ENCODE results near the gene TMEM134. TPM values are rescaled to one million over a fixed set of nuclear protein-coding genes. Genes with fewer than 3 reads are reported as not detected.

The TMEM134 gene
- total and polyA plus RNA-seq, 2 of the 4 experiments (the other 2 are of a cell fraction) = 12.5 to 55.0 TPM

DNA sequence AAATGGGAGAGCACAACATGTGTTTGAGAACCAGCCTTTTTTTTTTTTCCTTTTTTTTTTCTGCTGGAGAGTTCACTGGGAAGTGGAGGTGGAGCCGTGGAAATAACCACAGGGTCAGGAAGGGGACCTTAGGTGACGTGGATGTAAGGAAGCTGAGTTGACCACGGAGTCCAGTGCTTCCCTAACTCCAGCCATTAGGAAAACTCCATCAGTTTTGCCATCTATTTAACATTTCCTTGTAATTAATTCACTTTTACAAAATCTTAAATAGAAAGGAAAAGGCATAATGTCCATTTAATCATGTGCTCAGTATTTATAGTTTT lies 40.9 kb upstream of the TMEM134 start:
- Histone ChIP-seq H2BK15ac (ENCODE audit: low read depth, low read length) (no peak overlapping the region), H3K27ac (ENCODE audit: insufficient read depth, low read length) (no peak overlapping the region), H3K4ac (ENCODE audit: low read depth, low read length) (no peak overlapping the region), H3K14ac (replicated peaks; ENCODE audit: low read depth, low read length) (no peak overlapping the region), H3K4me2 (ENCODE audit: low read depth, low read length) (no peak overlapping the region), H2AK9ac (replicated peaks; ENCODE audit: low read depth, low read length, poor library complexity) (no peak overlapping the region), H2BK20ac (ENCODE audit: low read depth, low read length) (no peak overlapping the region), H3K4me1 (ENCODE audit: control insufficient read depth, insufficient read depth, low read length) (peaks cover 11% of the 10 kb centered on the region), H4K91ac (ENCODE audit: insufficient read depth, low read depth, low read length) (no peak overlapping the region), H2BK5ac (ENCODE audit: low read depth, low read length, poor library complexity, severe bottlenecking) (no peak overlapping the region), H3K4me3 (ENCODE audit: insufficient read depth, low read depth, low read length) (no peak overlapping the region), H4K5ac (ENCODE audit: low read depth, low read length) (no peak overlapping the region), H3K9ac (ENCODE audit: low read depth, low read length) (no peak overlapping the region), H2AFZ (replicated peaks; ENCODE audit: low read length, poor library complexity) (no peak overlapping the region), H4K8ac (ENCODE audit: low read depth in 2 of 2, low read length in 2 of 2) (no peak overlapping the region), H3K9me1 (ENCODE audit: insufficient read depth, low read length) (no peaks in the 10 kb centered on the region; the same call in 1 of the 2 replicates), H2AK5ac (ENCODE audit: low read depth, low read length) (no peak overlapping the region), H3K9me3 (ENCODE audit: control insufficient read depth, insufficient read depth, low read length) (no peaks in the 10 kb centered on the region), H3K79me1 (ENCODE audit: low read depth in 1 of 2, low read length in 2 of 2) (peaks cover 0 to 15% of the 10 kb centered on the region in 2 experiments; a peak in 1 of 4 replicates), H3K23ac (ENCODE audit: low read depth, low read length) (no peak overlapping the region), H3K56ac (ENCODE audit: extremely low read depth, insufficient read depth, low read length) (no peak overlapping the region), H3K36me3 (ENCODE audit: control insufficient read depth, insufficient read depth, low read length) (no peaks in the 10 kb centered on the region), H2BK120ac (ENCODE audit: low read depth, low read length) (no peak overlapping the region), H3K18ac (ENCODE audit: low read depth, low read length) (no peak overlapping the region), H4K20me1 (ENCODE audit: insufficient read depth, low read length) (no peaks in the 10 kb centered on the region), H3K27me3 (ENCODE audit: control insufficient read depth, insufficient read depth, low read length) (peaks cover 8% of the 10 kb centered on the region)
- peak; percentile 24 for DNase-seq
- in situ Hi-C loops (cut with MboI; ENCODE audit: low sequenced_read_pairs) (no loop called here), dilution Hi-C loops (cut with HindIII; ENCODE audit: low sequenced_read_pairs, unreplicated experiment) (no loop called here), intact Hi-C loops (cut with micrococcal nuclease) (no loop called here)
- TF ChIP-seq CEBPB (IDR thresholded peaks at IDR 0.05; ENCODE audit: low read depth, low read length) = no peak
- TF ChIP-seq MAZ (IDR thresholded peaks at IDR 0.05; ENCODE audit: borderline replicate concordance, low read depth, low read length) = no peak
- TF ChIP-seq POLR2A (IDR thresholded peaks at IDR 0.05; ENCODE audit: low read depth, low read length) = no peak
- no peak for TF ChIP-seq RCOR1 (IDR thresholded peaks at IDR 0.05; ENCODE audit: insufficient replicate concordance, low read length)
- TF ChIP-seq, protein P1, sequence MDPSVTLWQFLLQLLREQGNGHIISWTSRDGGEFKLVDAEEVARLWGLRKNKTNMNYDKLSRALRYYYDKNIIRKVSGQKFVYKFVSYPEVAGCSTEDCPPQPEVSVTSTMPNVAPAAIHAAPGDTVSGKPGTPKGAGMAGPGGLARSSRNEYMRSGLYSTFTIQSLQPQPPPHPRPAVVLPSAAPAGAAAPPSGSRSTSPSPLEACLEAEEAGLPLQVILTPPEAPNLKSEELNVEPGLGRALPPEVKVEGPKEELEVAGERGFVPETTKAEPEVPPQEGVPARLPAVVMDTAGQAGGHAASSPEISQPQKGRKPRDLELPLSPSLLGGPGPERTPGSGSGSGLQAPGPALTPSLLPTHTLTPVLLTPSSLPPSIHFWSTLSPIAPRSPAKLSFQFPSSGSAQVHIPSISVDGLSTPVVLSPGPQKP (IDR thresholded peaks at IDR 0.05; ENCODE audit: borderline replicate concordance, low read depth, low read length) = no peak
- ChIA-PET POLR2A (ENCODE audit: unreplicated experiment) (no interaction called here), CTCF (no interaction called here)
- no TSS peak for BruUV-seq (replicated peaks)
- ATAC-seq (ENCODE audit: low read depth) = no peak
- WGBS, 2 experiments (ENCODE audit: extremely low coverage in 2 of 2, insufficient read length in 1 of 2) = no CpG with 5 or more reads among the region's 3 CpGs

All from IMR-90 (cell line).